Astrocyte (in vitro differentiated cells and primary cell): ENCODE data around the gene INSYN1. TPM values are rescaled to one million over a fixed set of nuclear protein-coding genes. Genes with fewer than 3 reads are reported as not detected.
"Not testable (repeated sequence)": the region's sequence is repeated elsewhere in the genome, so short reads cannot be mapped to it uniquely, and the experiment has no call there.

Source experiments
- DNase-seq: peaks from one replicate; pipeline ENCODE4 v3.0.0-alpha.2; 2010; ENCODE audit warnings: low read depth
- FAIRE-seq: peaks from 2 replicates; lab custom pipeline; 2011; peaks lifted over from hg19 to GRCh38; lab: Jason Lieb, UNC
- H2AFZ ChIP-seq: 2 replicates; pipeline ENCODE4 v1.6.0; 2012; ENCODE audit warnings: low read depth, low read length, inconsistent platforms
- H3K27ac ChIP-seq: 2 replicates; pipeline ENCODE4 v1.5.1; 2011; ENCODE audit warnings: low read depth, low read length, inconsistent platforms
- H3K27me3 ChIP-seq: 2 replicates; pipeline ENCODE4 v1.6.0; 2011; ENCODE audit warnings: low read length, inconsistent platforms; ENCODE audit not compliant: insufficient read depth
- H3K36me3 ChIP-seq: 2 replicates; pipeline ENCODE4 v1.5.1; 2011; ENCODE audit warnings: low read length, inconsistent platforms; ENCODE audit not compliant: insufficient read depth
- H3K4me1 ChIP-seq: 2 replicates; pipeline ENCODE4 v1.5.1; 2011; ENCODE audit warnings: low read length, inconsistent platforms; ENCODE audit not compliant: insufficient read depth
- H3K4me2 ChIP-seq: 2 replicates; pipeline ENCODE4 v1.6.0; 2012; ENCODE audit warnings: low read length, inconsistent platforms
- H3K4me3 ChIP-seq: 2 replicates; pipeline ENCODE4 v1.5.1; 2011; ENCODE audit warnings: low read depth, mild to moderate bottlenecking, low read length, inconsistent platforms; ENCODE audit not compliant: insufficient read depth
- H3K79me2 ChIP-seq: 2 replicates; pipeline ENCODE4 v1.6.0; 2012; ENCODE audit warnings: mild to moderate bottlenecking, low read length, inconsistent platforms; ENCODE audit not compliant: insufficient read depth
- H3K9ac ChIP-seq: 2 replicates; pipeline ENCODE4 v1.6.0; 2012; ENCODE audit warnings: mild to moderate bottlenecking, low read length, inconsistent platforms
- H3K9me3 ChIP-seq: 2 replicates; pipeline ENCODE4 v1.5.1; 2012; ENCODE audit warnings: low read depth, mild to moderate bottlenecking, low read length, inconsistent platforms; ENCODE audit not compliant: insufficient read depth
- H4K20me1 ChIP-seq: 2 replicates; pipeline ENCODE4 v1.6.0; 2012; ENCODE audit warnings: low read length, inconsistent platforms; ENCODE audit not compliant: insufficient read depth
- H3K27ac Mint-ChIP-seq: one replicate; pipeline ENCODE4 v1.8.0; 2021; ENCODE audit warnings: mild to moderate bottlenecking, mixed read lengths; ENCODE audit not compliant: unreplicated experiment
- H3K27me3 Mint-ChIP-seq: one replicate; pipeline ENCODE4 v1.8.0; 2021; ENCODE audit warnings: low read depth, mixed read lengths; ENCODE audit not compliant: unreplicated experiment
- H3K36me3 Mint-ChIP-seq: one replicate; pipeline ENCODE4 v1.8.0; 2021; ENCODE audit warnings: low read depth, mixed read lengths; ENCODE audit not compliant: unreplicated experiment
- H3K4me1 Mint-ChIP-seq: one replicate; pipeline ENCODE4 v1.8.0; 2021; ENCODE audit warnings: low read depth, mixed read lengths; ENCODE audit not compliant: unreplicated experiment
- H3K4me3 Mint-ChIP-seq: one replicate; pipeline ENCODE4 v1.8.0; 2021; ENCODE audit warnings: mild to moderate bottlenecking, moderate library complexity, mixed read lengths; ENCODE audit not compliant: unreplicated experiment
- H3K9me3 Mint-ChIP-seq: one replicate; pipeline ENCODE4 v1.8.0; 2021; ENCODE audit warnings: mild to moderate bottlenecking, mixed read lengths; ENCODE audit not compliant: unreplicated experiment
- EZH2 ChIP-seq: IDR thresholded peaks from 2 replicates; pipeline ENCODE4 v1.6.1; 2012; ENCODE audit warnings: mild to moderate bottlenecking, low read length, inconsistent platforms; ENCODE audit not compliant: insufficient read depth
- total RNA-seq: library from RNA; stranded (reverse); gene quantifications from 2 replicates; pipeline ENCODE4 v1.2.1, GENCODE V29; 2021
- TF ChIP-seq, protein P1 (sequence below): IDR thresholded peaks from 2 replicates; pipeline ENCODE4 v1.5.1; 2011; ENCODE audit warnings: low read depth, mild to moderate bottlenecking, inconsistent platforms, low read length, moderate library complexity; ENCODE audit not compliant: insufficient read depth

The INSYN1 gene
- total RNA-seq, 1 donor from 2014 or later: 5.2 TPM

DNA sequence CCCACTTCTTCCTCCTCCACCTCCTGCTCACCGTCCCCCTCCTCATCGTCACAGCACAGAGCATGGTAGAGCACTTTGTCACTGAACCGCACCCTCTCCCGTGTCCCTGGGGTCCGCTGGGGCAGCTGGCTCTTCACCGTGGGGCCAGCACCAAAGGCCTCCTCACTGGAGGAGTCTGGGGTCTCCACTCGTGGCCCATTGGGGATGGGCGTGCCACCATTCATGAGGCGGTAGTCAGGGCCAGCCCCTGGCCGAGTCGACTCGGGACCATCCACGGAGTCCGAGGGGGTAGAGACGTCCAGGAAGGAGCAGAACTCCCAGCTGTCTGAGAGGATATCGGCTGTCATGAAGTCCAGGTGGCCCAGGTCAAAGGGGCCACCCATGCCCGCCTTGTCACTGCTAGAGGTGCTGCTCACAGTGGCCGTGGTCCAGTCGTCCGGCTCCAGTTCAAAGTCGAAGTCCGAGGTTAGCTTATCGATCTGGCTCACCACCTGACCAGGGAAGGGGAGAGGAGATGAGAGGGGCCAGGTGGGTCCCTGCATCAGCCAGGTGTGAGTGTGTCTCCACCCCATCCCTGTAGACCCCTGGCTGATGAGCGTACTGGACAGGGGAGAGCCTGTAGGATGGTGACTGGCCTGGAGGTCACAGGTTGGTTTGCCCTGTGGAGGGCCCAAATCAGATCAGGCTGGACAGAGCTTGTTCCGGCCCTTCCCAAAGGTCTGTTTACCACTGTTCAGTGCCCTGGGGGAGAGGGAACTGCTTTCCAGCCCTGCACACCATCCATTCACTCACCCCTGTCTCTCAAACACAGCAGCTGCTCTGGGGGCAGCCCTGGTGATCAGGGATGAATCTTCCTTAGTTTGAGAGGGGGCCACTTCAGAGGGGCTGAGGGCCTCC lies 12.8 kb downstream of the INSYN1 start:
- no peaks in the 10 kb centered on the region for H3K36me3 Mint-ChIP-seq
- Histone ChIP-seq H2AFZ (no peak overlapping the region), H3K79me2 (no peaks in the 10 kb centered on the region), H3K4me2 (no peak overlapping the region), H3K27me3 (peaks cover 5% of the 10 kb centered on the region), H3K9me3 (no peaks in the 10 kb centered on the region), H3K36me3 (no peaks in the 10 kb centered on the region), H3K4me3 (no peak overlapping the region), H3K27ac (no peak overlapping the region), H3K9ac (no peak overlapping the region), H4K20me1 (no peaks in the 10 kb centered on the region), H3K4me1 (no peaks in the 10 kb centered on the region)
- no peak overlapping the region for H3K4me3 Mint-ChIP-seq
- DNase-seq (no peak), FAIRE-seq (no peak)
- H3K27ac Mint-ChIP-seq: no peak overlapping the region
- peaks cover 30% of the 10 kb centered on the region for H3K27me3 Mint-ChIP-seq
- peaks cover 4% of the 10 kb centered on the region for H3K9me3 Mint-ChIP-seq
- H3K4me1 Mint-ChIP-seq: peaks cover 2% of the 10 kb centered on the region
- TF ChIP-seq EZH2: no peak
- TF ChIP-seq, protein P1, sequence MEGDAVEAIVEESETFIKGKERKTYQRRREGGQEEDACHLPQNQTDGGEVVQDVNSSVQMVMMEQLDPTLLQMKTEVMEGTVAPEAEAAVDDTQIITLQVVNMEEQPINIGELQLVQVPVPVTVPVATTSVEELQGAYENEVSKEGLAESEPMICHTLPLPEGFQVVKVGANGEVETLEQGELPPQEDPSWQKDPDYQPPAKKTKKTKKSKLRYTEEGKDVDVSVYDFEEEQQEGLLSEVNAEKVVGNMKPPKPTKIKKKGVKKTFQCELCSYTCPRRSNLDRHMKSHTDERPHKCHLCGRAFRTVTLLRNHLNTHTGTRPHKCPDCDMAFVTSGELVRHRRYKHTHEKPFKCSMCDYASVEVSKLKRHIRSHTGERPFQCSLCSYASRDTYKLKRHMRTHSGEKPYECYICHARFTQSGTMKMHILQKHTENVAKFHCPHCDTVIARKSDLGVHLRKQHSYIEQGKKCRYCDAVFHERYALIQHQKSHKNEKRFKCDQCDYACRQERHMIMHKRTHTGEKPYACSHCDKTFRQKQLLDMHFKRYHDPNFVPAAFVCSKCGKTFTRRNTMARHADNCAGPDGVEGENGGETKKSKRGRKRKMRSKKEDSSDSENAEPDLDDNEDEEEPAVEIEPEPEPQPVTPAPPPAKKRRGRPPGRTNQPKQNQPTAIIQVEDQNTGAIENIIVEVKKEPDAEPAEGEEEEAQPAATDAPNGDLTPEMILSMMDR: no peak

DNA sequence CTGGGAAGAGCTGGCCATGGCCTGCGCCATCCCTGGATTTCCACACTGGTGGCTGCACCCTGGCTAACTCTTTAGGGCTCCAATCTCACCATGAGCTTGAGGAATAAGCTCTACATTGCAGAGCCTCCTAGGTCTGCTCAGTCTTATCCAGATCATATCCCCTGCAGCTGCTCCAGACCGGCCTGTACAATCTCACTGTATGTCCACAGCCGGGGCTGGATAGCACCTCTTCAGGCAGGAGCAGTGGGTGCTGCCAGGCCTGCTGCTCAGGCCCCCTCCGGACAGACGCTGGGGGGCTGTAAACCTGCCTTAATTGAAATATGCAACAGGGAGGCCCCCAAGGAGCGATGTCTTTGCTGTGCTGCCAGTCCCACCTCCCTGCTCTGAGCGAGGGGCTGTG lies 15.6 kb downstream of the INSYN1 start:
- no peak overlapping the region for H3K4me3 Mint-ChIP-seq
- no peaks in the 10 kb centered on the region for H3K36me3 Mint-ChIP-seq
- H3K27me3 ChIP-seq: peaks cover 5% of the 10 kb centered on the region
- peaks cover 37% of the 10 kb centered on the region for H3K27me3 Mint-ChIP-seq
- H3K4me1 ChIP-seq: no peaks in the 10 kb centered on the region
- TF ChIP-seq, protein P1: no peak
- TF ChIP-seq EZH2: no peak
- no peak overlapping the region for H3K9ac ChIP-seq
- H3K27ac Mint-ChIP-seq: no peak overlapping the region
- no peak overlapping the region for H3K4me2 ChIP-seq
- H3K27ac ChIP-seq: no peak overlapping the region
- FAIRE-seq (no peak), DNase-seq (no peak)
- H2AFZ ChIP-seq: no peak overlapping the region
- no peaks in the 10 kb centered on the region for H3K9me3 ChIP-seq
- peaks cover 4% of the 10 kb centered on the region for H3K9me3 Mint-ChIP-seq
- no peaks in the 10 kb centered on the region for H3K36me3 ChIP-seq
- peaks cover 2% of the 10 kb centered on the region for H3K4me1 Mint-ChIP-seq
- H4K20me1 ChIP-seq: no peaks in the 10 kb centered on the region
- no peak overlapping the region for H3K4me3 ChIP-seq
- no peaks in the 10 kb centered on the region for H3K79me2 ChIP-seq

DNA sequence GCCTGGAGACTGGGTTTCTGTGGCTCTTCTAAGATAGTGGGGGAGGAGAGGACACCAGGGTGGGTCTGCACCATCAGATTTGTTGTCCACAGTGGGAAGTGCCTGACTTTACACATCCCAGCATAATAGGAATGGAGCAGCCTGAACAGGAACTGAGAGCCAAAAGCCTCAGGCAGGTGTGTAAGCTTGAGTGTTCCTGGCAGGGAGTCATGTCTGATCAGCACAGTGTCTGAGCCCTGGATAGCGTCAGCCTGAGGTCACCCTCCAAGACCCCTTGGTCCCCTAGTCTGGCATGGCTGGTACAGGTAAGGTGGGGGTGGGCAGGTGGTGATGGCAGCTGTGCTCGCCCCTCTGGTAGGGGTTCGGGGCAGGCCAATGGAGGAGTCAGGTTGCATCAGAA lies 20.2 kb downstream of the INSYN1 start:
- no peak for DNase-seq
- Histone ChIP-seq H3K27ac (no peak overlapping the region), H3K9me3 (no peaks in the 10 kb centered on the region), H3K27me3 (peaks cover 5% of the 10 kb centered on the region), H3K36me3 (no peaks in the 10 kb centered on the region), H3K4me3 (no peak overlapping the region), H3K4me2 (no peak overlapping the region), H4K20me1 (no peaks in the 10 kb centered on the region), H2AFZ (no peak overlapping the region), H3K4me1 (no peaks in the 10 kb centered on the region), H3K9ac (no peak overlapping the region), H3K79me2 (no peaks in the 10 kb centered on the region)
- no peaks in the 10 kb centered on the region for H3K9me3 Mint-ChIP-seq
- no peaks in the 10 kb centered on the region for H3K4me1 Mint-ChIP-seq
- no peak for FAIRE-seq
- H3K27ac Mint-ChIP-seq: no peak overlapping the region
- no peak overlapping the region for H3K4me3 Mint-ChIP-seq
- peaks cover 43% of the 10 kb centered on the region for H3K27me3 Mint-ChIP-seq
- no peaks in the 10 kb centered on the region for H3K36me3 Mint-ChIP-seq
- TF ChIP-seq, protein P1: no peak
- TF ChIP-seq EZH2: no peak

DNA sequence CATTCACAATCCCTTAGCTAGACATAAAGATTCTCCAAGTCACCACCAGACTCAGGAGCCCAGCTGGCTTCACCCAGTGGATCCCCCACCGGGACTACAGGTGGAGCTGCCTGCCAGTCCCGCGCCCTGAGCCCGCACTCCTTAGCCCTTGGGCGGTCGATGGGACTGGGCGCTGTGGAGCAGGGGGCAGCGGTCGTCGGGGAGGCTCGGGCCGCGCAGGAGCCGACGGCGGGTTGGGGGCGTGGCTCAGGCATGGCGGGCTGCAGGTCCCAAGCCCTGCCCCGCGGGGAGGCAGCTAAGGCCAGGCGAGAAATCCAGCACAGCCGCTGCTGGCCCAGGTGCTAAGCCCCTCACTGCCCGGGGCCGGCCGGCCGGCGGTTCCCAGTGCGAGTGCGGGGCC lies 21.1 kb downstream of the INSYN1 start:
- DNase-seq, H2AFZ ChIP-seq, H3K79me2 ChIP-seq, H3K4me3 Mint-ChIP-seq, H3K9me3 Mint-ChIP-seq, H3K9ac ChIP-seq, H3K36me3 ChIP-seq, H3K4me1 Mint-ChIP-seq, H4K20me1 ChIP-seq, H3K4me1 ChIP-seq, H3K36me3 Mint-ChIP-seq, FAIRE-seq, H3K27ac ChIP-seq, H3K4me3 ChIP-seq, H3K4me2 ChIP-seq, H3K9me3 ChIP-seq, H3K27me3 ChIP-seq, H3K27ac Mint-ChIP-seq: not testable (repeated sequence)
- H3K27me3 Mint-ChIP-seq: peaks cover 43% of the 10 kb centered on the region
